WI38 (cell line): Measurements from ENCODE around the gene BBS1.

Source experiments
- H3K4me3 ChIP-seq: 2 replicates; pipeline ENCODE4 v1.5.1; 2011; ENCODE audit warnings: low read depth, mild to moderate bottlenecking, control low read depth, low read length
- CTCF ChIP-seq: IDR thresholded peaks from 2 replicates; pipeline ENCODE4 v1.5.1; 2012; ENCODE audit warnings: low read depth, mild to moderate bottlenecking, control low read depth, low read length

BBS1 gene

GRCh38 chr11:66467034-66467659, 43.3 kb upstream of the BBS1 start:
- H3K4me3 ChIP-seq: peak overlapping the region; percentile 62
- TF ChIP-seq CTCF: 0 out of 2 replicates have a peak, but pooled peaks have one; percentile 13

GRCh38 chr11:66467756-66468155, 42.7 kb upstream of the BBS1 start:
- no peak for TF ChIP-seq CTCF
- H3K4me3 ChIP-seq: peak overlapping the region; percentile 62

GRCh38 chr11:66468691-66469090, 41.7 kb upstream of the BBS1 start:
- TF ChIP-seq CTCF: no peak

GRCh38 chr11:66469441-66469840, 41.0 kb upstream of the BBS1 start:
- TF ChIP-seq CTCF: no peak
- H3K4me3 ChIP-seq: no peak overlapping the region

More at GRCh38 chr11:66468691-66469090, 41.7 kb upstream of the BBS1 start:
- H3K4me3 ChIP-seq: no peak overlapping the region

GRCh38 chr11:66470015-66470414, 40.4 kb upstream of the BBS1 start:
- TF ChIP-seq CTCF: no peak
- H3K4me3 ChIP-seq: no peak overlapping the region

DNA sequence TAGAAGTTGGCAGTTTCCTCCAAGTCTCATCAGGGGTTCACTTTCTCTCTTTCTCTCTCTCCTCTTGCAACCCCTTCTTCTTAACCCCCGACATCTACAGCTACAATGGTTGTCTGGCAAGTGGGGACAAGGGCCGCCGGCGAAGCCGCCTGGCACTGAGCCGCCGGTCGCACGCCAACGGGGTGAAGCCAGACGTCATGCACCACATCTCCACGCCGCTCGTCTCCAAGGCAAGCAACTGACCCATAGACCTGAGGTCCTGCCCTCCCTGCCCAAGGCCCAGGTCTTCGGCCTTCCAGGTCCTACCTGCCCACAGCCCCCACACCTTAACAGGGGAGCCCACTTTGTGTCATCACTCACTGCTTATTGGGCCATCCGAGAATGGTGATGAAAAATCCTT, 39.3 kb upstream of the BBS1 start:
- no peak for TF ChIP-seq CTCF
- no peak overlapping the region for H3K4me3 ChIP-seq

DNA sequence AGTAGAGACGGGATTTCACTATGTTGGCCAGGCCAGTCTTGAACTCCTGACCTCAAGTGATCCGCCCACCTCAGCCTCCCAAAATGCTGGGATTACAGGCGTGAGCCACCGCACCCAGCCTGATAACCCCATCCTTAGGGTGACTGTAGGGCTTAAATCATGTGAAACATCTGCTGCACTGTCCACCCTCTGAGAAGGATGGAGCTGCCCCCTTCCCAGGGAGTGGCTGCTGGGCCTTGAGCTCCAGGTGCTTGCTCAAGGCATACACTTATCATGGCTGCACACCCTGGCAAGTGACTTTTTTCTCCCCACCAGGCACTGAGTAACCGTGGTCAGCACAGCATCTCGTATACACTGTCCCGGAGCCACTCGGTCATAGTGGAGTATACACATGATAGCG, 38.4 kb upstream of the BBS1 start:
- no peak overlapping the region for H3K4me3 ChIP-seq
- no peak for TF ChIP-seq CTCF
